NOMO-1 (cell line): ENCODE data around the gene RPS6KA1.
A peak's percentile ranks its signal among the peaks of the same experiment; 100 is the strongest.
"Not testable (repeated sequence)": the region's sequence is repeated elsewhere in the genome, so short reads cannot be mapped to it uniquely, and the experiment has no call there.

Source experiments
- DNase-seq, 2 experiments: peaks; one replicate each; lab custom pipeline; 2025; ENCODE audit not compliant: unreplicated experiment in 2 of 2; lab: John Stamatoyannopoulos, UW

The RPS6KA1 gene

GRCh38 chr1:26529655-26530409 lies at the start of gene RPS6KA1:
RPS6KA1 (plus strand) TSS chr1:26529761; CDS start chr1:26529921, 160 bp downstream.
- DNase-seq, result peak; percentile 50 to 82

- DNase-seq, result no peak
These were observed 46.6 kb upstream of the RPS6KA1 start for GRCh38 chr1:26482921-26483320.

- no peak for DNase-seq
These were observed 45.6 kb upstream of the RPS6KA1 start for GRCh38 chr1:26483980-26484379.

GRCh38 chr1:26490155-26490554 lies 39.4 kb upstream of the RPS6KA1 start:
- no peak for DNase-seq

- DNase-seq, result no peak
These were observed 36.3 kb upstream of the RPS6KA1 start for GRCh38 chr1:26493267-26493666.

GRCh38 chr1:26493938-26494337 lies 35.6 kb upstream of the RPS6KA1 start:
- no peak for DNase-seq

- no peak for DNase-seq
These were observed 32.7 kb upstream of the RPS6KA1 start for GRCh38 chr1:26496861-26497260.

GRCh38 chr1:26498894-26499293 lies 30.7 kb upstream of the RPS6KA1 start:
- DNase-seq, result no peak

GRCh38 chr1:26500488-26501175 lies 28.9 kb upstream of the RPS6KA1 start:
- peak; percentile 74 to 75 for DNase-seq

- not testable (repeated sequence) for DNase-seq
These were observed 18.9 kb upstream of the RPS6KA1 start for GRCh38 chr1:26510711-26511110.

GRCh38 chr1:26515836-26516235 lies 13.7 kb upstream of the RPS6KA1 start:
- not testable (repeated sequence) for DNase-seq

- no peak for DNase-seq
These were observed 12.4 kb upstream of the RPS6KA1 start for GRCh38 chr1:26516987-26517765.

- DNase-seq, result no peak
These were observed 11.9 kb upstream of the RPS6KA1 start for GRCh38 chr1:26517766-26518049.

- no peak for DNase-seq
These were observed 11.2 kb upstream of the RPS6KA1 start for GRCh38 chr1:26518355-26518754.

GRCh38 chr1:26520339-26520738 lies 9.2 kb upstream of the RPS6KA1 start:
- no peak for DNase-seq

- DNase-seq, result no peak
These were observed 7.9 kb upstream of the RPS6KA1 start for GRCh38 chr1:26521669-26522030.

- DNase-seq, result no peak
These were observed 7.5 kb upstream of the RPS6KA1 start for GRCh38 chr1:26522073-26522472.

GRCh38 chr1:26524181-26524580 lies 5.4 kb upstream of the RPS6KA1 start:
- no peak for DNase-seq

- DNase-seq, result no peak
These were observed 3.3 kb upstream of the RPS6KA1 start for GRCh38 chr1:26526287-26526686.

GRCh38 chr1:26529405-26529654 lies 231 bp upstream of the RPS6KA1 start:
- DNase-seq, result no peak

- DNase-seq, result no peak
These were observed 891 bp downstream of the RPS6KA1 start for GRCh38 chr1:26530410-26530894.
